Stimulated activated CD8-positive, alpha-beta memory T cell treated with anti-CD3 and anti-CD28 coated beads, Interleukin-2, amount 100 ng/mL, for 1 hour (primary cell): ENCODE results near the gene MAGI2.
"Not testable (repeated sequence)": the region's sequence is repeated elsewhere in the genome, so short reads cannot be mapped to it uniquely, and the experiment has no call there.

ENCODE experiments used
- DNase-seq, 2 donors: peaks; one replicate each; pipeline ENCODE4 v3.0.0-alpha.2; 2020; ENCODE audit warnings: low read depth in 2 of 2

Gene MAGI2

GRCh38 chr7:78649236-78649635, 804.2 kb downstream of the MAGI2 start:
- DNase-seq: no peak

DNA sequence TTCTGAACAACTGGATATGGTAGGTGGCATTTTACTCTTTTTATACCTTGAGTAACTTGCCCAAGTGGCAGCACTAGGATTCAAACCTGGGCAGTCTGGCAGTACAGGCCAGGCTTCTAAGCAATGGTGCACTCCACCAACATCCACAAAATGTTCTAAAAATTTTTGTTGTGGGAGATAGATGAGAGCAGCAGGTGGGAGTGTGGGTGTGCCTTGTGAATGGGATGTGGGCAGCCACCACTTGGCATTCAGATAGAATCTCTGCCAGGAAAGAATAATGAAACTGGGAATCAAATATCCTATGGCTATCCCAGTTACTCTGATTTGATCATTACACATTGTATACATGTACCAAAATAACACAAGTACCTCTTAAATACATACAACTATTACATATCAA, 810.7 kb downstream of the MAGI2 start:
- no peak for DNase-seq

DNA sequence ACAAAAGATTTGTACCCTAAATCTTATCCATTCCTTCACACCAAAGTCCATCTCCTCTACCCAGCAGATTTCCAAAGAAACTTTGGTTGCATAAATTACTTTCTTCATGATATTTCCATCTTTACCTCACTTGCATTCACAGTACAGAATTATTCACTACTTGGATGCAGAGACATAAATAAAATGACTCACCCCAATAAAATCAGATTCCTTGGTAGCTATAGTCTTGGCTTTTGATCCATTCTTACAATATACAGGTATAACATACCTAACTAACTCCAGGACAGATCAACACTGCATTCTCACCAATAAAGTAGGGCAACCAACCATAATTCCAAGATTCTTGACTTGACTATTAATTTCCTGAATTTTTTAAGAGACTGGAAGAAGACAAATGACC, 815.1 kb downstream of the MAGI2 start:
- DNase-seq: no peak

GRCh38 chr7:78636727-78637126, 816.7 kb downstream of the MAGI2 start:
- no peak for DNase-seq

DNA sequence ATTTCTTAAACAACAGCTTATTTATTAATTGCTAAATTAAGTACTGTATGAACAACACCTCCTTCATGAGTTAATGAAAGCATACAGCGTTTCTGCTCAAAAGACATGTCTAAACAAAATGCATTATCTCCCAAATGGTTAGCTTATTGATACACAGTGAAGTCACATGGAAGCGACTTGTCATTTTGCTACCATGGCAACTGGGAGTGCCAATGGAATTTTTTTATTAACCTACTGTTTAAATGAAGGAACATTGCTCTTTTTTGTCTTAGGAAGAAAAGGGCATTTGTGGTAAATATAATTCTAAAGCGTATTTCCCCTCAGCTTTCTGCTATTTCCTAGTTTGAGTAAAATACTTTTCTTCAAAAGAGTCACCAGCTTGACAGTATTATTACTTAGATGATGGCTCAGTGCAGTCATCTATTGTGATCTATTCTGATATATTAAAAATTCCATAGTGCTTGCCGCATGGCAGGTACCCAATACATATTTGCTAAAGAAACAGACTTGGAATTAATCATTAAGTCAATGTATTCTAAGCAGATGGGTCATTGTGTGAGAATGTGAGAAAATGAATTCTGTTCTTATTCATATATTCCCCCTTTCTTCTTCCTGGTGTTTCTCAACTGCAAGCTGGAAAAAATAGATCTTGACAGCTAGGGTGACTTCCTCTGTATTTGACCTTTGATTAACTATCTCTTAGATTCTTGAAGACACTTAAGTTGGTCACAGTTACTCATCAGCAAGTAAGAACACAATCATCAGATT, 818.3 kb downstream of the MAGI2 start:
- DNase-seq: no peak

GRCh38 chr7:78634093-78634492, 819.4 kb downstream of the MAGI2 start:
- DNase-seq: no peak

DNA sequence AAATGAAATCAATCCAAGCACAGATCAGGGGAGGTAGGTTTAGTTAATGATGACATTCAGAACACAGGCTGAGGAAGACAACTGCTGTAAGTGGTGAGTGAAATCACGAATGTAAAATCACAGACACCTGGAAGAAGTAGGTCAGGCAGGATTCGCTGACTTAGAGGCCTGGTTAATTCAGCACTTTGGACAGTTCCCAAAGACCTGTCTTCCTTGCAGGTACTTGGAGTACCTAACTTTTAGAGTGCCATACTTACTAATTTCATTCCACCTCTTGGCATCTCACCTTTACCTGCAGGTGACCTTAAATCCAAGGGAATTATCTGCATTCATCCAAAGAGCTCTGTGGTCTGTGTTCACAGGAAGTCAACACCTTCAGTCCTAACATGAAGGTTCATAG, 832.5 kb downstream of the MAGI2 start:
- DNase-seq: no peak

GRCh38 chr7:78616539-78616938, 836.9 kb downstream of the MAGI2 start:
- no peak for DNase-seq

GRCh38 chr7:78609281-78609680, 844.2 kb downstream of the MAGI2 start:
- DNase-seq: no peak

GRCh38 chr7:78607099-78607498, 846.4 kb downstream of the MAGI2 start:
- no peak for DNase-seq

DNA sequence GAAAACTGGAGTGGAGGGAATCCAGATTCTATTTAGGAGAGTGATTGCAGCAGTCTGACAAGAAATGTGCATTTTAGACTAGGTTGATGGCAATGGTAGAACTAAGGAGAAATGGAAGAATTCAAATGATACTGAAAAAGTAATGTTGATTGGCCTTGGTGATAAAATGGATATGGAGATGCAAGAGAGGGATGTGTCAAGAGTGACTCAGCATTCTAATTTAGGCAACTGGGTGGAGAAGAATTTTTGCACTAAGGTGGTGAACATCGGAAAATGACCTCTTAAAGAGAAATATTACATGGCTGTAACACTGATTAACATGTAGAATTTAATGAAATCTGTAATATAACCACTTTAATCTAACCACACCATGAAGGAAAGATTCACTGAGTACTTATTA, 848.3 kb downstream of the MAGI2 start:
- no peak for DNase-seq

- no peak for DNase-seq
Observed at GRCh38 chr7:78601728-78602127, 851.7 kb downstream of the MAGI2 start.

GRCh38 chr7:78594156-78594555, 859.3 kb downstream of the MAGI2 start:
- DNase-seq: no peak

GRCh38 chr7:78588393-78588792, 865.1 kb downstream of the MAGI2 start:
- DNase-seq: no peak

GRCh38 chr7:78587443-78588044, 865.9 kb downstream of the MAGI2 start:
- no peak for DNase-seq

GRCh38 chr7:78585980-78586379, 867.5 kb downstream of the MAGI2 start:
- DNase-seq: no peak

- no peak for DNase-seq
Observed at GRCh38 chr7:78578686-78579085, 874.8 kb downstream of the MAGI2 start.

GRCh38 chr7:78577174-78577952, 876.1 kb downstream of the MAGI2 start:
- not testable (repeated sequence) for DNase-seq

GRCh38 chr7:78576236-78576635, 877.2 kb downstream of the MAGI2 start:
- DNase-seq: no peak

DNA sequence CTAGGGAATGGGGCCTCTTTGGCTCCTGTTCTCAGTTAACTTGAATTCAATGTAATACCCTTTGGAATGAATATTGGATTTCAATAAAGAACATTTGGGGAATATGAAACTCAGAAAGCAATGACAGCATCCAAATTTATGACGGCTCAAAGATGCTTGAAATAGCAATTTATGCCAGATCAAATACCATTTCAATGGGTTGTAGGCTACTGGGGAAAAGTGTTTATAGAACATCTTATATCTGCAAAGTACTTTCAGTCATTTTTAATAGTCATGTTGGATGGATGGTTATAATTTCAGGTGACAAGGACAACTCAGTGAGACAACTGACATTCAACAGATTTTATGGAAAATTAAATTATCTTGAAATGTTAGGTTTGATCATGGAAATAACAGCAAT, 882.2 kb downstream of the MAGI2 start:
- DNase-seq: no peak

GRCh38 chr7:78568690-78569089, 884.8 kb downstream of the MAGI2 start:
- no peak for DNase-seq

GRCh38 chr7:78567836-78568235, 885.6 kb downstream of the MAGI2 start:
- no peak for DNase-seq

DNA sequence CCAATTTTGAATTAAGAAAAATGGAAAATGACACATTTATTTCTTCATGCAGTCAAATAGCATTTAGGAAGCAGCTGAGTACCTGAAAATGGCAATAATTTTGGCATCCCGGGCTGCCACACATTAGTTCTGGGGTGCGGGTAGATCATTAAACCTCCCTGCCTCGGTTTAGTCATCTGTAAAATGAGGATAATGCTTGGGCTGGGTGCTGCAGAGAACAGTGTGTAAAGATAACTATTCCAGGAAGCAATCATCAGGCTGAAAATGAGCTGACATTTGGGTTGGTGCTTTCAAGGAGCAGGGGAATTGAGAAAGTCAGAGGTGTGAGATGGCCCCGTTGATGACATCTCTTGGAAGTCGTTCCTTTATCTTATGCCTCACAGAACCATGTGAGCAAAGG, 887.7 kb downstream of the MAGI2 start:
- DNase-seq: no peak
